Medulla oblongata (tissue), 1 donor: ENCODE data around the gene ADAMTSL5.
A peak's percentile ranks its signal among the peaks of the same experiment; 100 is the strongest.

ENCODE experiments used
- DNase-seq: peaks from one replicate; pipeline ENCODE4 v3.0.0-alpha.2; 2015; ENCODE audit errors: extremely low spot score

Gene ADAMTSL5

DNA sequence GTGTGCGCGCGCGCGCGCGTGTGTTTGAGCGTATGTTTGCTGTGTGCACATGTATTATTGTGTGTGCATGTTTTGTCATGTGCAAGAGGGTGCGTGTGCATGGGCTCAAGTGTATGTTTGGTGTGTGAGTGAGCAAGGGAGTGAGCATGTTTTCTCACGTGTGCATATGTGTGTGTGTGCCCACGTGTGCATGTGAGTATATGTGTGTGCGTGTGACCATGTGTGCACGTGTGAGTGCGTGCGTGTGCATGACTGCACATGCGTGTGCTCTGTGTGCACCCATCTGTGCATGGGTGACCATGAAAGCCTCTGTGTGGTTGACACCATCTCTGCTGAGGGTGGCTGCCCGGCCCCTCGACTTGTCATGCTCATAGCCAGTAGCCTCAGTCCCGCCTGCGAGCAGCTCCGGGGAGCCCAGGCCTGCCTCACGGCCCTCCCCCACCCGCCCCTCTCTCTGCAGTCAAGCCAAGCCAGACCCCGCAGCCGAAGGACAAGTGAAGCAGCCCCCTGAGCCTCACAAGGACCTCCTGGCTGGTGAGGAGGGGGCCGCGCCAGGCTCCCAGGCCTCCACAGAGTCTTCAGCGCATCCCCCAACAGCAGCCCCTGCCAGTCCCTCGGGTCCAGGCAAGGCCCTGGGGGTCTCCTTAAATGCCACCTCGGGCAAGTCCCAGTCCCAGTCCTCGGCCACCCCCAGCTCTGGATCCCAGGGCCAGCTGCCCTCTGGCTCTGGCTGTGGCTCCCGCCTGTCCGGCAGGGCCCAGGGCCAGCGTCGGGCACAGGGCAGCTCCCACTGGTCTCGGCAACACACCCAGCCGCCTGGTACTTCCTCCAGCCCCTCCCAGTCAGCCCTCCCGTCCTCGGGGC lies 15.9 kb downstream of the ADAMTSL5 start:
- DNase-seq, result no peak

DNA sequence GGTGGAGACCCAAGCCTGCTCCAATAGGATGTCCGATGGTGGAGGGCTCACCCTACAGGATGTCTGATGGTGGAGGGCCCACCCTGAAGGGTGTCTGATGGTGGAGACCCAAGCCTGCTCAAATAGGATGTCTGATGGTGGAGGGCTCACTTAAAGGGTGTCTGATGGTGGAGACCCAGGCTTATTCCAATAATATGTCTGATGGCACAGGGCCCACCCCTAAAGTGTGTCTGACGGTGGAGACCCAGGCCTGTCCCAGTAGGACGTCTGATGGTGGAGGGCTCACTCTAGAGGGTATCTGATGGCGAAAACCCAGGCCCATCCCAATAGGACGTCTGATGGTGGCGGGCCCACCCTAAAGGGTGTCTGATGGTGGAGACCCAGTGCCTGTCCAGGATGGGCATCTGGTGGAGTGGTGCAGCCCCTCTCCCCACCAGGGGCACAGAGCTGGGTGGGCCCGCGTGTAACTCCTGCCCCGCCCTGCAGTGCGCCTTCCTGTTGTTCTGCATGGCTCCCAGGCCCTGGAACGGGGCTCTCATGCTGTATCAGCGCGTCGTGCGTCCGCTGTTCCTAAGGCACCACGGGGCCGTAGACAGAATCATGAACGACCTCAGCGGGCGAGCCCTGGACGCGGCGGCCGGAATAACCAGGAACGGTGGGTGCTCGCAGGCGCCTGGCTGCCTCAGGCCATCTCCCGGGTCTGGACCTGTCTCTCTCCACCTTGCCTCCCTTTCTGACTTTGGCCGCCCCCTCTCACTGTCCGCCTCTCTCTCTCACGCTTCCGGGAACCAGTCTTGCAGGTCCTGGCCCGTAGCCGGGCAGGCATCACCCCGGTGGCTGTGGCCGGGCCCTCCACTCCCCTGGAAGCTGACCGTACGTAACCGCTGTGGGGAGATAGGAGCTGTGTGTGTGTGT lies 16.8 kb downstream of the ADAMTSL5 start:
- DNase-seq, result no peak

DNA sequence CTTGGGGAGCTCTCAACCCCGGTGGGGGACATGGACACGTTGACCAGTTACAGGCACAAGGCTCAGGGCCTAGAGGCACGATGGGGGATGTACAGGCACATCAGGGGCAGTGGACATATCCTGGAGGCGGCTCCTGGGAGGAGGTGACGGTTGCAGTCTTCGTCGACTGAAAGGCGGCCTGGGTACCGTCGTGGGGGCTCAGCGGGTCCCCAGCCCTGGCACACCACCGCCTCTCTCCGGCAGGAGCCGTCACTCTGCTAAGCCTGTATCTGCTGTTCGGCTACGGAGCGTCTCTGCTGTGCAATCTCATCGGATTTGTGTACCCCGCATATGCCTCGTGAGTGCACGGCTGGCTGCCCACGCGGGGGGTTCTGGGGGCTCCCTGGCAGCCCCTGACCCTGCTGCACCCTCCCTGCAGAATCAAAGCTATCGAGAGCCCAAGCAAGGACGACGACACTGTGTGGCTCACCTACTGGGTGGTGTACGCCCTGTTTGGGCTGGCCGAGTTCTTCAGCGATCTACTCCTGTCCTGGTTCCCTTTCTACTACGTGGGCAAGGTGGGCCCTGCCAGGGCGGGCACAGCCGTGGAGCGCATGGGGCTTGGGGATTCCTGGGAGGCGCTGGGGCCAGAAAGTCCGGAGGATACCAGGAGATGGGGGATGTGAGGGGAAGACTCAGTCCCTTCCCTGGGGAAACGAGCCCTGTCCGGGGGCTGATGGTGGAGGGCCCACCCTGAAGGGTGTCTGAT lies 17.6 kb downstream of the ADAMTSL5 start:
- DNase-seq, result no peak

DNA sequence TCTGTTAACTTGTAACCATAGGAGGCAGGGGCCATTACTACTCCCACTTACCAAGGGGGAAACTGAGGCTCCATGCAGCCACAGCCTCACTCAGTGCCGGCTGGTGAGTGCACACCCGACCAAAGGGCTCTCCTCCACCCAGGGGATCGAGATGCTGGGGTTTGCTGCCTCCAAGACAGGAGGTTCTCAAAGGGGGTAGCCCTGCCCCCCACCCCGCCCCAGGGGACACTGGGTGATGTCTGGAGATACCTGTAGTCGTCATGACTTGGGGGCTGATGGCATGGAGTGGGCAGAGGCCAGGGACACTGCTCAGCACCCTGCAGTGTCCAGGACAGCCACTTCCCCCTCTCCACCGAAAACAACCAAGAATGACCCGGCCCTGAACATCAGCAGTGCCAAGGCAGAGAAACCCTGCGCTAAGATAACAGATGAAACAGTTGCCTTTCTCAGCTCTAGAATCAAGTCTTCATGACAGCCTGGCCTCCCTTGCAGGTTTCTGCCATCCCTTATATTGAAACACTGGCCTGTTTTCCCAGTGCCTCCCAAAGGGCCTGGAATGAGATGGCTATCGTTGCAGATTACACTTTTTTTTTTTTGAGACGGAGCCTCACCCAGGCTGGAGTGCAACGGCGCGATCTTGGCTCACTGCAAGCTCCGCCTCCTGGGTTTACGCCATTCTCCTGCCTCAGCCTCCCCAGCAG lies 18.6 kb downstream of the ADAMTSL5 start:
- no peak for DNase-seq

DNA sequence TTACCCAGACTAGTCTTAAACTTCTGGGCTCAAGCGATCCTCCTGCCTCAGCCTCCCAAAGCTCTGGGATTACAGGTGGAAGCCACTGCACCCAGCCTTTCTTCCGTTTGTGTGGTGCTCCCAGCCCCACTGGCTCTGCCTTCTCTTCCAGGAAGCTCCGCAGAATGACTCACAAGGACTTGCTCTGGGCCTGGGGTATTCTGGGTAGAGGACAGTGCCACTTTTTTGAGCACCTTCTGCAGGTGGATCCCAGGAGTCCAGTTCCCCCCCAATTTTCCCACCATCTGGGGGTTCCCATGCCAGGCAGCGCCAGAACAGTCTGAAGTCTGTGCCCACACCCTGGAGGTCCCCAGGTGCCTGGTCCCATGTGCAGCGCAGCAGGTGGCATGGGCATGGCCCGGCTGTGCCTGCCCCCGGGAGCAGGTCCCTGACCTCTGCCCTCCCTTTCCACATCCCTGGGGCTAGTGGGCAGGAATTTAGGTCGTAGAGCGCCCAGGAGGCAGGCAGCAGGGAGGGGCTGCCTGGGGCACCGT lies 20.3 kb downstream of the ADAMTSL5 start:
- DNase-seq, result no peak

DNA sequence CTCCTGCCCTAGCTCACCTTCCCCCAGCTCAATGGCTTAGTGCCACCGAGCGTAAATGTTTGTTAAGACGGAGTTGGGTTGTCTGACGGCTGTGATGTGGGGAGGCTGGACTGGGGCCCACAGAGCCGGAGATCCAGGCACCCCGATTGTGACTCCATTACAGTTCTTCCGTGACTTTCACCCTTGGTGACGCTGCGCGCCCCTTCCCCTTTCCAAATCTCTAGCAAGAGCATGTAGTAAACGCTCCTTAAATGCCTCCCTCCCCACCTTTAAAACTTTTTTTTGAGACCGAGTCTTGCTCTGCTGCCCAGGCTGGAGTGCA lies 21.0 kb downstream of the ADAMTSL5 start:
- no peak for DNase-seq

DNA sequence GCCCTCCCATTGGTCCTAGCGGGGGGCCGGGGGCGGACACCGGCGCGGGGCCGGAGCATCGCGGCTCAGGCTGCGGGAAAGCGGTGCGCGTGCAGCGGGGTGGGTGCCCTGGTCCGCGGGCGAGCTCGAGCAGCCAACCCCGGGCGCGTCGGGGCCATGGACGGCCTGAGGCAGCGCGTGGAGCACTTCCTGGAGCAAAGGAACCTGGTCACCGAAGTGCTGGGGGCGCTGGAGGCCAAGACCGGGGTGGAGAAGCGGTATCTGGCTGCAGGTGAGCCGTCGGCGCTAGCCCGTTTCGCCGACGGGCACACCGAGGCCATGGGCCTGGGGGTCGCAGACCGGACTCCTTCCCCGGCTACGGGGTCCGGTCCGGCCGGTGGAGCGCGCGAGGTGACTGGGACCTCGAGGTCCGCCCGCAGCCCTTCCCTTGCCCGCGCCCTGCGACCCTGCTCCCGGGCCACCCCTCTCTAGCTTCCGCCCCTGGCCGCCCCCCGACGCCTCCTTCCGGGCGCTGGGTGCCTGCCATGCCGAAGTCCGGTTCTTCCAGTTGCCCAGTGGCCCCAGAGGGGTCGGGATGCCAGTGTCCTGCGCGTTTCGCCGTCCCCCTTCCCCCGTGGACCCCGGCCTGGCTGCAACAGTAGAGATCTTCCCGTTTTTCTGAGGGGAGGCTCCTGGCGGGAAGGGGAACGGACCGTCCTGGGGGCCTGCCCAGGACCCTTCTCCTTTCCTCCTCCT lies 21.5 kb downstream of the ADAMTSL5 start, which contains the start of gene REEP6:
Gene REEP6 (plus strand): TSS at position 68 of the 735 bp plus-strand sequence. CDS start 89 bp downstream, at position 157.
- no peak for DNase-seq

DNA sequence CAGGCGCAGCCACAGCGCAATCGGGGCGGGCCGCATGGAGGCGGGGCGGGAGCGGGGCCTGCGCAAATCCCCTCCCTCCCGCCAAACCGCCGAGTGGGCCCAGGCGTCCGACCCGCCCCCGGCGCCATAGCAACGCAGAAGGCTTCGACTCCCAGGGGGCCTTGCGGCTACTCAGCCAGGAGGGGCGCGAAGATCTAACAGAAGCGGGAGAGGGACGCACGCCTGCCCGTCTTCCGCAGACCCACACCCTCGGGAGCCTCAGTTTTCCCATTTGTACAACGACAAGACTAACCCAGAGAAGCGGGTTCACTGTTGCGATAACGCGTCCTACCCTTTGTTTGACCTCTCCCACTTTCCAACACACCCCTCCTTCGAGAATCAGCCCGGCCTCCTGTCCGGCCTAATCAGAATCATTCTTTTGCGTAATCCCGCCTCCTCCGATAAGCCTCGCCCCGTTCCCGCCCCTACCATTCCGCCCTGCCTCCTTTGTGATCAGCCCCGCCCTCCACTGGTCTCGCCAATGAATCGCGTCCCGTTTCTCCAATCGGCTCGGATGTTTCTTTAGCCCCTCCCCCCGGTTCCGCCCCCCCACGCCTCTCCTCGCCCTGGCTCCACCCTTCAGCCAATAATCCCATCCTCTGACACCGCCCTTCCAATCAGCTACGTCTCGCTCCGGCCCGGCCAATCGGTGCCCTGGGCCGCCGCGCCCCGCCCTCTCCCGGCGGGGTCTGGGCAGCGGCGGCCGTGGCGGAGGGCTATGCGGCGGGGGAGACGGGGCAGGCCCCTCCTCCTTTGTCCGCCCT lies 22.3 kb downstream of the ADAMTSL5 start, which contains the start of gene PCSK4:
Gene PCSK4 (minus strand): TSS at position 40 of the 803 bp plus-strand sequence. CDS start 4 bp downstream, at position 36.
- peak; percentile 99 for DNase-seq

DNA sequence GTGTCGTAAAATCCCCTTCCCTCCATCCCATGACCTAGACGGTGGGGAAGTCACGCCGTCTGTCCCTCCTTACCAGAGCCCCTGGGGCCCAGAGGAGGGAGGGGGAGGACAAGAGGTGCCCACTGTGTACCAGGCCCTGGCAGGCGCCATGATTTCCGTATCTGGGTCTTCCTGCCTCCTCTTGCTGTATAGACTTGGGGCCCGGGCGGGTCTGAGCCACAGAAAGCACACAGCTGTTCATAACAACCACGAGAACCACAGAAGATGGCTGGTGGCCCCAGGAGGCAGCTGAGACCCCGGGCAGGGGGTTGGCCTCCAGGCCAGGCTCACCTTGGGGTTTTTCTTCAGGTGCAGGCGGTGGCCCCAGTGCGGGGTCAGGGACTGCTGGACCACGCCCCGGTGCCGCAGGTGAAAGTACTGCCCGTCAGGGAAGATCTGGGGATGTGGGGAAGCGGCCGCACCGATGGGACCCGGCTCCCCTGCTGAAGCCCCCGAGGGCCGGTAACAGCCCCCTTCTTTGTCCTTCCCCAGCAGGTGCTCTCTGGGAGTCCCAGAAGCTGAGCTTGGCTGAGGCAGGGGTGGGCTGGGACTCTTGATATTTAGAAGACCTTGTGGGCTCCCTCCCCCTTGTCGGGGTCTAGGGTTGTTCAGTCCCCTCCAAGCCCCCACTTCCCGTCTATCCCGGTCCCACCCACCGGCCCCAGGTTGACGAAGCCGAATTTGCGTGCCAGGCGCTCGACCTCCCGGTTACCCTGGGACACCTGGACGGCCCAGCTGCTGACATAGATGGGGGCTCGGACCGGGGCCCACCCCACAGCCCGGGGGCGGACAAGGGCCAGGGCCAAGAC lies 23.1 kb downstream of the ADAMTSL5 start:
- DNase-seq, result no peak

DNA sequence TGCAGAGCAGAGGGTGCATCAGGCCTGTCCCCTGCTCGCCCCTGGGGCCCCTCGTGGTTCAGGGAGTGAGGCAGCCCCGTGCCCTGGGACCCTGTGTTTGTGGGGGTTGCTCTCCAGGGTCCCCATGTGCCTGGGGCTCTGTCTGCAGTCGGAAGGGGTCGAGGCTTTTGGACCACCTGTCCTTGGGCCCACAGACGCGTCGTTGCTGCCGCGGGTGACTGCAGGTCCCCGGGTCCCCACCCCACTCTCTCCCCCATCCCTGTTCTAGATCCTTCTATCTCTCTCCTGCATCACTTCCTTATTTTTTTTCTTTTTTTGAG lies 24.6 kb downstream of the ADAMTSL5 start:
- DNase-seq, result no peak

DNA sequence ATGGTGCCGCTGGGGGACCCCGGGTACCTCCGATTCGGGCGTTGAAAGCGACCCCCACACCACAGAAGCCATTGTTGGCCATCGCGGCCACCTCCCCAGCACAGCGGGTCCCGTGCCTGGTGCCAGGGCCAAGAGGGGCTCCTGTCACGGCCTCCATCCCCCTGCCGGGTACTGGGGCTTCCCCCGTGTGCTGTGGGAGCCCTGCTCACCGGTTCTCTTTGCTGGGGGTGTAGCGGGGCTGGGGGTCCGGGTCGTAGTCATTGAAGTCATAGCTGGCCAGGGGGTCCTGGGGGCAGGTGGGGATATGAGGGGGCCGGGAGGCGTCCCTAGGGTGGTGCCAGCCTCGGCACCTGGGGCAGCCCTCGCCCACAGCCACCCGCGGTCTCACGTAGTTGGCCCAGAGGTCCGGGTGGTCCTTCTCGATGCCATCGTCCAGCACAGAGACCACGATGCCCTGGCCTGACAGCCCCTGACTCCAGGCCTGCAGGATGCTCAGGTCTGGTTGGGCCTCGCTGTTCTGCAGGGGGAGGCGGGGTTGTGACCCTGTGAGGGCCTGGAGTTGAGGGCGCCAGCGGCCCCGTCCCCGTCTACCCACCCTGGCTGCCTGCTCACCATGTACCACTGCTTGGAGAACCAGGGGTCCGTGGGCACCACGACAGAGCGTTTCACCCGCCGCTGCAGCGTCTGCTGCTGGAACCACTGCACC lies 25.1 kb downstream of the ADAMTSL5 start:
- DNase-seq, result no peak

DNA sequence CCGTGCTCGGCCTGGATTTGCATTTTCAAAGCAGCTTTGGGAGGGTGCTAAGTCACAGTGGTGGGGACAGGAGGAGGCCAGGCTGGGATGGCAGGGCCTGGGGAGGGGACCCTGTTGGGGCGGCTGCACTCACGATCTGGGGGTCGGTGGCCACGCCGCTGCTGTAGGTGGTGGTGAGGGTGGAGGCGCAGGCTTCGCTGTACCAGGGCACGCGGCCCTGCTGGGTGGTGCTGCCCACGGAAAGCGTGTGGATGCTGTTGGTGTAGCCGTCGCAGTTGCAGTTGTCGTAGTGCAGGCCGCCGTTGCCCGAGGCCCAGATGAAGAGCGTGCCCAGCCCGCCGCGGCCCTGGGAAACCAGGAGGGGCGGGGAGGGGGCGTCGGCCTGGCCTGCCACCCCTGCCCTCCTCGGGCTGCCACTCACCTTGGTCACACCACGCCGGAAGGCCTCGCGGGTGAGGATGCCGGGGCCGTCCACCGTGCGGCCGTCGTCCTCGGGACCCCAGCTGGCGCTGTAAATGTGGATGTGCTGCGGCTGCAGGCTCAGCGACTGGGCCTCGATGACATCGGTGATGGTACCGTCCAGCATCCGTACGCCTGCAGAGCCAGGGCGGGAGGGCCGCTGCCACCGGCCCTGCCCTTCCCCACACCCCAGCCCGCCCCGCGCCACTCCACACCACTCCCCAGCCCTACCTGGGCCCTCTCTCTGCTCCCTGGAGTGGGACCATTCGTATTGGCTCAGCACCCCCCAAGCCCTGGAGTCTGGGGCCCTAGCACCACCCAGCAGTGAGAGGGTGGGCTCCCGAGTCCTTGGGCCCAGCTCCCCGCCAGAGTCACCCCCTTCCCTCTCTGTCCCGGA lies 25.9 kb downstream of the ADAMTSL5 start:
- DNase-seq, result no peak

DNA sequence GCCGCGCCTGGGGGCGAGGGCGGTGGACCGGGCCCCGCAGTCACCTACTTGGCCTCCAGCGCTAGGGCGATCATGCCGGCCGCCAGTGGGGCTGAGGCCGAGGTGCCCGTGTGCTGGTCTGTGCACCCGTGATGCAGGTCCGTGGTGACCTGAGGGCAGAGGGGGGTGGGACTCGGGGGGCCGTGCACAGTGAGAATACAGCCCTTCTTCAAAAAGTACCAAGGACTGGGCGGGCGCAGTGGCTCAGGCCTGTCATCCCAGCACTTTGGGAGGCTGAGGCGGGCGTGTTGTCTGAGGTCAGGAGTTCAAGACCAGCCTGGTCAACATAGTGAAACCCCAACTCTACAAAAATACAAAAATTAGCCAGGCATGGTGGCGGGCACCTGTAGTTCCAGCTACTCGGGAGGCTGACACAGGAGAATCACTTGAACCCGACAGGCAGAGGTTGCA lies 28.8 kb downstream of the ADAMTSL5 start:
- no peak for DNase-seq

DNA sequence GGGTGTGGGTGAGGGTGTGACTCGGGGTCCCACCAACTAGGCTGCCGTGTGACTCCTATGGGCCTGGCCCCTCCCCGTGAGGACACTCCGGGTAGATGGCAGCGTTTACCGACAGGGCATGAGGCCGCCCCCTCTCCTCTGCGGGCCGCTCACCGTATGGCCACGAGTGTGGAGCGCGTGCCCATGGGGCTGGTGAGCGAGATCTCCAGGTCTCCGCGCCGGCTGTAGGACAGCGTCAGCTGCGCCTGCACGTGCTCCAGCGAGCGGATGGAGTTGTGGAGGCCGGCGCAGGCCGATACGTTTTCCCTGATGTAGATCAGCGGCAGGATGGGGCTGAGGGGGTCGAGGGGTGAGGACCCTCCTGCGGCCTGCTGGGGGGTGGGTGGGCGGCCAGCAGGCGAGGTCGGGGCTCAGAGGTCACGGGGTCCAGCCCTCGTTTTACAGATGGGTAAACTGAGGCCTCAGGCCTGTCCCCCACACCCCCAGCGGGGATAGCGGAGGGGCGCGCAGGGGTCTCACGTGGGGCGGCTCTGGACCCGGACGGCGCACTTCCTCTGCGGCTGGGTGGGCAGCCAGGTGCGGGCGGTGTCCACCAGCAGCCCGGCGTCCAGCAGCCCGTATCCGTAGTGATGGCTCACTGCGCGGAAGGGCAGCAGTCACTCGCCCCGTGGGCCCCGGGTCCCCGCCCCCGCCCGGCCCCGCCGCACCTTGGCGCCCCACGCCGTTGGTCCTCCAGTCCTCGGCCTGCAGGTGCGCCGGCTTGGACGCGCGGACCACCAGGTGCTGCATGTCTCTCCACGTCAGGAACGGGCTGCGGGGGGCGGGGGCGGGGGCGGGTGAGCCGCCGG lies 29.5 kb downstream of the ADAMTSL5 start:
- DNase-seq, result no peak

DNA sequence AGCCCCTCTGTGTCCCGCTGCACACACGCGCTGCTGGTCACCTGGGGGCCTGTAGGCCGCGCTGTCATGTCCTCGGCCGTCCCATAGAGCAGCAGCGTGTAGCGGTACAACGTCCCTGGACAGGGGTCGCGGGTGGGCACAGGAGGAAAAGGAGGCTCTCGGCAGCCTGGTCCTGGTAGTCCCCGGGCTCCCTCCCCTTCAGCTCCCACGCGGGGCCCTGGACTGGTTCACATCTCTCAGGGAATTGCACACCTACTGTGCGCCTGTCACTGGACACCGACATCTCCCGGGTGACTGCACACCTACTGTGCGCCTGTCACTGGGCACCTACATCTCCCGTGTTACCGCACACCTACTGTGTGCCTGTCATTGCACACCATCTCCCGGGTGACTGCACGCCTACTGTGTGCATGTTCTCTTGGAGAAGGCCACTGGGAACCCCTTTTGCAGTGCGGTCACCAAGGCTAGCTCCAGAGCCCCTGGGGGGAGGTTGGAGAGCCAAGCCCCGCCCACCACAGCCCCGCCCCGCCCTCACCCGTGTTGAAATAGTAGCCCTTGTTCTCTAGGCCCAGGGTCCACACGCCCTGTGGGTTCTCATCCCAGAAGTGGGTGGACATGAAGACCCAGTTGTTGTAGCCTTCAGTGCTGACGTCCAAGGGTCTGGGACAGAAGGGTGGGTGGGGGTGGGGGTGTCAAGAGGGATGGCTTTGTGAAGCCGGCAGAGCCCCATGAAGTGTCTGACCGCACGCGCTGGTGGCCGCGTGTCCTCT lies 30.3 kb downstream of the ADAMTSL5 start:
- no peak for DNase-seq
